GM23248 (cell line): ENCODE measurements around the gene RBPJL.

ENCODE experiments used
- EZH2 ChIP-seq: fragments of 200-600 bp; sonication (generic); IDR thresholded peaks from 2 replicates; pipeline ENCODE4 v1.6.1; 2018; ENCODE audit warnings: antibody characterized with exemption, mild to moderate bottlenecking; ENCODE audit not compliant: insufficient read depth, poor library complexity, severe bottlenecking
- EZH2phosphoT487 ChIP-seq: fragments of 200-600 bp; sonication (generic); IDR thresholded peaks from 2 replicates; pipeline ENCODE4 v1.6.1; 2018; ENCODE audit warnings: antibody characterized with exemption, moderate library complexity, mild to moderate bottlenecking, low read depth; ENCODE audit not compliant: insufficient read depth

DNA sequence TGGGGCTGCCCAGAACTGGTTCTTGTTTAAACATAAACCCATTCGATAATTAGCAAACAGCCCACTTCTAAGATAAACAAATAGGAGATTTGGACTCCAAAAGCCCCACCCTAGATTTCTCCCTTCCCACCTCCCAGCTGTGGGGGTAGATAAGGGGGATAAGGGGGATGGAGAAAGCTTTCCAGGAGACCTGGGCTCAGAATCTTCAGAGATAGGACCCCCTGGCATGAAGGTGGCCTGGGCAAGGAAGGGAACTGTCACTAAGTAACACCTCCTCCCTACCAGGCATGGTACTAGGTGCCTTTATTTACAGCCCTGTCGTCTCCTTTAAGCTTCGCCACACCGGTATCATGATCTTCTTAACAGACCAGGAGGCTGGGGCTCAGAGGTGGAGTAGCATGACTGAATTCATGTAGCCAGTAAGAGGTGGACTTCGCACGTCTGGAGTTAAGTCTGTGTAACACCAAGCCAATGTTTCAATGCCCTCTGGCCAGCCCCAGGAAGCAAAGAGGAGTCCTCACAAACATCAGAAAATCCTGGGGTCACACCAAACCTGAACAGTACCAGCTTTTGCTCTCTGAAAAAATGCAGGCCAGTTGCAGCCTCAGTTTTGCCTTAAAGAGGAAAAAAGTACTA, 37.0 kb downstream of the RBPJL start:
- no peak for TF ChIP-seq EZH2phosphoT487
- TF ChIP-seq EZH2 = no peak
